Nephron progenitor cell (in vitro differentiated cells): ENCODE results near the gene DCAF10.

ENCODE experiments used
- DNase-seq: peaks from one replicate; pipeline ENCODE4 v3.0.0; 2021
- H3K27ac Mint-ChIP-seq: 2 replicates; pipeline ENCODE4 v1.8.0; 2021; ENCODE audit warnings: mild to moderate bottlenecking, moderate library complexity, mixed read lengths
- H3K27me3 Mint-ChIP-seq: 2 replicates; pipeline ENCODE4 v1.8.0; 2021; ENCODE audit warnings: mild to moderate bottlenecking, low read depth, mixed read lengths; ENCODE audit not compliant: poor library complexity
- H3K36me3 Mint-ChIP-seq: 2 replicates; pipeline ENCODE4 v1.8.0; 2021; ENCODE audit warnings: low read depth, mixed read lengths
- H3K4me1 Mint-ChIP-seq: 2 replicates; pipeline ENCODE4 v1.8.0; 2021; ENCODE audit warnings: mixed read lengths
- H3K4me3 Mint-ChIP-seq: 2 replicates; pipeline ENCODE4 v1.8.0; 2021; ENCODE audit warnings: mild to moderate bottlenecking, moderate library complexity, mixed read lengths
- H3K9me3 Mint-ChIP-seq: 2 replicates; pipeline ENCODE4 v1.8.0; 2021; ENCODE audit warnings: mild to moderate bottlenecking, moderate library complexity, mixed read lengths
- CTCF ChIP-seq: fragments of 200-600 bp; sonication (generic); IDR thresholded peaks from 2 replicates; pipeline ENCODE4 v1.5.0; 2021; ENCODE audit warnings: antibody characterized with exemption

The DCAF10 gene

GRCh38 chr9:37775216-37775919, 25.2 kb upstream of the DCAF10 start:
- no peak for DNase-seq
- no peak for TF ChIP-seq CTCF
- no peaks in the 10 kb centered on the region for H3K27me3 Mint-ChIP-seq
- no peak overlapping the region for H3K4me3 Mint-ChIP-seq
- no peaks in the 10 kb centered on the region for H3K9me3 Mint-ChIP-seq
- no peak overlapping the region for H3K27ac Mint-ChIP-seq
- H3K4me1 Mint-ChIP-seq: no peaks in the 10 kb centered on the region
- H3K36me3 Mint-ChIP-seq: peaks cover 51% of the 10 kb centered on the region

- DNase-seq: no peak
- no peak for TF ChIP-seq CTCF
- Mint-ChIP-seq H3K27me3 (no peaks in the 10 kb centered on the region), H3K4me1 (no peaks in the 10 kb centered on the region), H3K36me3 (peaks cover 57% of the 10 kb centered on the region), H3K9me3 (no peaks in the 10 kb centered on the region), H3K27ac (no peak overlapping the region), H3K4me3 (no peak overlapping the region)
Observed at GRCh38 chr9:37776328-37776727, 24.3 kb upstream of the DCAF10 start.

- H3K4me1 Mint-ChIP-seq: peaks cover 15% of the 10 kb centered on the region
- no peak overlapping the region for H3K27ac Mint-ChIP-seq
Observed at GRCh38 chr9:37778534-37778933, 22.1 kb upstream of the DCAF10 start.

GRCh38 chr9:37784291-37784615, 16.3 kb upstream of the DCAF10 start:
- Mint-ChIP-seq H3K4me1 (peaks cover 38% of the 10 kb centered on the region), H3K4me3 (peak overlapping the region; percentile 99), H3K27me3 (peaks cover 9% of the 10 kb centered on the region), H3K9me3 (no peaks in the 10 kb centered on the region), H3K27ac (peak overlapping the region; percentile 93), H3K36me3 (peaks cover 39% of the 10 kb centered on the region)
- no peak for TF ChIP-seq CTCF
- no peak for DNase-seq

More at GRCh38 chr9:37778534-37778933, 22.1 kb upstream of the DCAF10 start:
- H3K36me3 Mint-ChIP-seq: peaks cover 63% of the 10 kb centered on the region
- H3K4me3 Mint-ChIP-seq: no peak overlapping the region
- no peak for TF ChIP-seq CTCF
- no peaks in the 10 kb centered on the region for H3K27me3 Mint-ChIP-seq
- no peaks in the 10 kb centered on the region for H3K9me3 Mint-ChIP-seq
- DNase-seq: no peak

GRCh38 chr9:37784616-37785483, 15.7 kb upstream of the DCAF10 start, which contains the start of gene EXOSC3:
Gene EXOSC3 (minus strand): TSS chr9:37785064. CDS start chr9:37785044, 20 bp downstream.
- Mint-ChIP-seq H3K27me3 (peaks cover 14% of the 10 kb centered on the region), H3K9me3 (no peaks in the 10 kb centered on the region), H3K36me3 (peaks cover 33% of the 10 kb centered on the region), H3K27ac (peak within 1 kb of the TSS; percentile 93), H3K4me1 (peaks cover 38% of the 10 kb centered on the region), H3K4me3 (peak within 1 kb of the TSS; percentile 99)
- DNase-seq: peak; percentile 88
- no peak for TF ChIP-seq CTCF
